ENCODE measurements around the gene RALB. TPM values are rescaled to one million over a fixed set of nuclear protein-coding genes. Genes with fewer than 3 reads are reported as not detected.

The RALB gene
- total RNA-seq, 4 donors from 2014 or later: 35.5 to 56.6 (median 53.4) TPM

GRCh38 chr2:120313695-120314615, 61.3 kb downstream of the RALB start:
- TF ChIP-seq CTCF (IDR thresholded peaks at IDR 0.05) (no peak), POLR2A (IDR thresholded peaks at IDR 0.05) (no peak), EP300 (IDR thresholded peaks at IDR 0.05) (no peak), POLR2AphosphoS5 (IDR thresholded peaks at IDR 0.05) (no peak)
- Histone ChIP-seq H3K36me3 (no peaks in the 10 kb centered on the region), H3K4me1 (peaks cover 0 to 24% (median 6%) of the 10 kb centered on the region in 3 donors), H3K4me3 (peak overlapping the region; percentile 2 to 43), H3K27me3 (no peaks in the 10 kb centered on the region), H3K27ac (peak overlapping the region in 2 of 4 donors; percentile 50 to 61), H3K9me3 (no peaks in the 10 kb centered on the region)
- 80 to 91% methylated on average over 7 to 11 of the region's 39 CpGs for WGBS, 2 donors (ENCODE audit: low coverage in 1 of 2)
- ATAC-seq: peak; percentile 11

- Histone ChIP-seq H3K4me1 (peaks cover 0 to 32% (median 8%) of the 10 kb centered on the region in 3 donors), H3K4me3 (no peak overlapping the region), H3K27ac (no peak overlapping the region), H3K36me3 (no peaks in the 10 kb centered on the region), H3K27me3 (no peaks in the 10 kb centered on the region), H3K9me3 (no peaks in the 10 kb centered on the region)
- WGBS, 2 donors (ENCODE audit: low coverage in 1 of 2): 68 to 77% methylated on average over 3 to 8 of the region's 19 CpGs
- TF ChIP-seq POLR2AphosphoS5 (IDR thresholded peaks at IDR 0.05): no peak
- no peak for TF ChIP-seq POLR2A (IDR thresholded peaks at IDR 0.05)
- ATAC-seq: no peak
These were observed 62.2 kb downstream of the RALB start for GRCh38 chr2:120314690-120315366.

- no peak for ATAC-seq
- Histone ChIP-seq H3K36me3 (no peaks in the 10 kb centered on the region), H3K27me3 (no peaks in the 10 kb centered on the region), H3K9me3 (no peaks in the 10 kb centered on the region), H3K4me3 (no peak overlapping the region), H3K27ac (no peak overlapping the region), H3K4me1 (peaks cover 0 to 32% (median 8%) of the 10 kb centered on the region in 3 donors)
- 94 to 100% methylated on average over 2 to 15 of the region's 17 CpGs for WGBS, 2 donors (ENCODE audit: low coverage in 1 of 2)
- TF ChIP-seq EP300 (IDR thresholded peaks at IDR 0.05) (no peak), POLR2AphosphoS5 (IDR thresholded peaks at IDR 0.05) (no peak), CTCF (IDR thresholded peaks at IDR 0.05) (no peak), POLR2A (IDR thresholded peaks at IDR 0.05) (no peak)
These were observed 62.8 kb downstream of the RALB start for GRCh38 chr2:120315367-120316033.

GRCh38 chr2:120316071-120316470, 63.4 kb downstream of the RALB start:
- no peak for TF ChIP-seq CTCF (IDR thresholded peaks at IDR 0.05)
- no peak for TF ChIP-seq POLR2A (IDR thresholded peaks at IDR 0.05)
- TF ChIP-seq POLR2AphosphoS5 (IDR thresholded peaks at IDR 0.05): no peak
- no peak for TF ChIP-seq EP300 (IDR thresholded peaks at IDR 0.05)
- Histone ChIP-seq H3K36me3 (no peaks in the 10 kb centered on the region), H3K27me3 (no peaks in the 10 kb centered on the region), H3K4me3 (no peak overlapping the region), H3K27ac (no peak overlapping the region), H3K4me1 (peaks cover 0 to 32% (median 8%) of the 10 kb centered on the region in 3 donors), H3K9me3 (no peaks in the 10 kb centered on the region)
- WGBS, 2 donors (ENCODE audit: low coverage in 1 of 2): 100% methylated on average over 2 of the region's 5 CpGs; no CpG with 5 or more reads in 1 of the 2 donors
- ATAC-seq: no peak
